Activated CD4-positive, alpha-beta T cell treated with anti-CD3 and anti-CD28 coated beads, Interleukin-2, Interleukin-4, amounts not matched to agents 100 ng/mL and 50 ng/mL, durations not matched to agents 16 hours and 8 hours (primary cell): ENCODE data around the gene C10orf67.

ENCODE experiments used
- DNase-seq: peaks from one replicate; pipeline ENCODE4 v3.0.0-alpha.2; 2020; ENCODE audit warnings: low spot score

Gene C10orf67

GRCh38 chr10:23158370-23158769, 186.2 kb downstream of the C10orf67 start:
- DNase-seq, result peak; percentile 50

- peak; percentile 28 for DNase-seq
Measured at GRCh38 chr10:23157691-23158369, 186.8 kb downstream of the C10orf67 start.

GRCh38 chr10:23157239-23157681, 187.3 kb downstream of the C10orf67 start:
- DNase-seq, result no peak

- no peak for DNase-seq
Measured at GRCh38 chr10:23156447-23157150, 188.0 kb downstream of the C10orf67 start.

- DNase-seq, result no peak
Measured at GRCh38 chr10:23155169-23155568, 189.4 kb downstream of the C10orf67 start.
